Loucy (cell line): Measurements from ENCODE around the gene WLS.

Source experiments
- H2AFZ ChIP-seq: fragments of 200-600 bp; sonication (generic); 2 replicates; pipeline ENCODE4 v1.6.0; 2016; ENCODE audit warnings: antibody characterized with exemption, mild to moderate bottlenecking, low read length, moderate library complexity
- H3F3A ChIP-seq: fragments of 200-600 bp; 2 replicates; pipeline ENCODE4 v1.6.0; 2016; ENCODE audit warnings: antibody characterized with exemption, low read depth, mild to moderate bottlenecking
- H3K27me3 ChIP-seq: fragments of 200-600 bp; sonication (generic); 2 replicates; pipeline ENCODE4 v1.6.1; 2014; ENCODE audit warnings: low read length, mild to moderate bottlenecking; ENCODE audit not compliant: insufficient read depth, poor library complexity, severe bottlenecking
- H3K36me3 ChIP-seq: fragments of 200-600 bp; sonication (generic); 2 replicates; pipeline ENCODE4 v1.6.1; 2016; ENCODE audit warnings: low read length; ENCODE audit not compliant: insufficient read depth
- H3K4me1 ChIP-seq: fragments of 200-600 bp; sonication (generic); 2 replicates; pipeline ENCODE4 v1.5.1; 2014; ENCODE audit warnings: low read length, mild to moderate bottlenecking; ENCODE audit not compliant: insufficient read depth, poor library complexity, severe bottlenecking
- H3K4me2 ChIP-seq: fragments of 200-600 bp; sonication (generic); 2 replicates; pipeline ENCODE4 v1.6.0; 2014; ENCODE audit warnings: antibody characterized with exemption, low read length, low read depth, mild to moderate bottlenecking; ENCODE audit not compliant: poor library complexity, severe bottlenecking
- H3K4me3 ChIP-seq: fragments of 200-600 bp; sonication (generic); 2 replicates; pipeline ENCODE4 v1.5.1; 2014; ENCODE audit warnings: low read length, mild to moderate bottlenecking, mixed read lengths; ENCODE audit not compliant: poor library complexity, severe bottlenecking
- H3K79me2 ChIP-seq: fragments of 200-600 bp; sonication (generic); 2 replicates; pipeline ENCODE4 v1.6.1; 2014; ENCODE audit warnings: low read length; ENCODE audit not compliant: insufficient read depth
- H3K9ac ChIP-seq: fragments of 200-600 bp; sonication (generic); 2 replicates; pipeline ENCODE4 v1.6.0; 2014; ENCODE audit warnings: mild to moderate bottlenecking, low read depth, low read length, moderate library complexity; ENCODE audit not compliant: poor library complexity, severe bottlenecking
- H3K9me2 ChIP-seq: fragments of 200-600 bp; sonication (generic); replicated peaks from 2 replicates; pipeline ENCODE4 v1.6.1; 2016; ENCODE audit warnings: low read depth, low read length, mixed read lengths
- H3K9me3 ChIP-seq: fragments of 200-600 bp; sonication (generic); 2 replicates; pipeline ENCODE4 v1.6.1; 2014; ENCODE audit warnings: mild to moderate bottlenecking, antibody characterized with exemption, low read length, low read depth; ENCODE audit not compliant: insufficient read depth
- H4K20me1 ChIP-seq: fragments of 200-600 bp; sonication (generic); 2 replicates; pipeline ENCODE4 v1.6.0; 2014; ENCODE audit warnings: antibody characterized with exemption, low read length, mild to moderate bottlenecking; ENCODE audit not compliant: insufficient read depth, poor library complexity, severe bottlenecking
- CTCF ChIP-seq: fragments of 200-600 bp; sonication (generic); conservative IDR thresholded peaks from 2 replicates; pipeline ENCODE4 v1.5.1; 2014; ENCODE audit warnings: mild to moderate bottlenecking, antibody characterized with exemption, low read length
- EZH2phosphoT487 ChIP-seq: fragments of 200-600 bp; IDR thresholded peaks from 2 replicates; pipeline ENCODE4 v1.6.1; 2018; ENCODE audit warnings: antibody characterized with exemption, mild to moderate bottlenecking, moderate library complexity, borderline replicate concordance

The WLS gene

GRCh38 chr1:68151690-68152089 is 80.6 kb downstream of the WLS start:
- Histone ChIP-seq H3K4me2 (no peak overlapping the region), H2AFZ (no peak overlapping the region), H3K9me3 (no peaks in the 10 kb centered on the region), H3F3A (no peaks in the 10 kb centered on the region), H3K9ac (no peak overlapping the region), H3K79me2 (no peaks in the 10 kb centered on the region), H3K27me3 (no peaks in the 10 kb centered on the region), H4K20me1 (no peaks in the 10 kb centered on the region), H3K4me3 (no peak overlapping the region), H3K36me3 (no peaks in the 10 kb centered on the region), H3K9me2 (no peaks in the 10 kb centered on the region), H3K4me1 (no peaks in the 10 kb centered on the region)
- TF ChIP-seq EZH2phosphoT487 (no peak), CTCF (no peak)

- no peaks in the 10 kb centered on the region for H3K9me2 ChIP-seq
- no peaks in the 10 kb centered on the region for H3K36me3 ChIP-seq
- no peaks in the 10 kb centered on the region for H3K4me1 ChIP-seq
- no peaks in the 10 kb centered on the region for H4K20me1 ChIP-seq
- no peaks in the 10 kb centered on the region for H3K79me2 ChIP-seq
- no peaks in the 10 kb centered on the region for H3K27me3 ChIP-seq
- no peak for TF ChIP-seq EZH2phosphoT487
- no peak for TF ChIP-seq CTCF
- H3K9ac ChIP-seq = no peak overlapping the region
- H3F3A ChIP-seq = no peaks in the 10 kb centered on the region
- H3K4me3 ChIP-seq = no peak overlapping the region
- H3K9me3 ChIP-seq = no peaks in the 10 kb centered on the region
- no peak overlapping the region for H3K4me2 ChIP-seq
- H2AFZ ChIP-seq = no peak overlapping the region
Observed at GRCh38 chr1:68149907-68150306, 82.4 kb downstream of the WLS start.

- Histone ChIP-seq H3K9me2 (no peaks in the 10 kb centered on the region), H3F3A (no peaks in the 10 kb centered on the region), H3K36me3 (no peaks in the 10 kb centered on the region), H3K9ac (no peak overlapping the region), H2AFZ (no peak overlapping the region), H3K4me3 (no peak overlapping the region), H3K4me1 (no peaks in the 10 kb centered on the region), H3K79me2 (no peaks in the 10 kb centered on the region), H3K27me3 (no peaks in the 10 kb centered on the region), H3K9me3 (no peaks in the 10 kb centered on the region), H4K20me1 (no peaks in the 10 kb centered on the region), H3K4me2 (no peak overlapping the region)
- TF ChIP-seq CTCF (no peak), EZH2phosphoT487 (no peak)
Observed at GRCh38 chr1:68149110-68149798, 83.1 kb downstream of the WLS start.
